Retinal pigment epithelial cell (primary cell): ENCODE data around the gene SLC35B4.

Experiments
- DNase-seq: peaks from one replicate; pipeline ENCODE4 v3.0.0-alpha.2; 2010; ENCODE audit warnings: low read depth
- H3K4me3 ChIP-seq: 2 replicates; pipeline ENCODE4 v1.5.1; 2011; ENCODE audit warnings: mild to moderate bottlenecking, low read length, control low read depth, moderate library complexity
- CTCF ChIP-seq: conservative IDR thresholded peaks from 2 replicates; pipeline ENCODE4 v1.5.1; 2011; ENCODE audit warnings: low read depth, low read length, control low read depth, inconsistent platforms

SLC35B4 gene

GRCh38 chr7:134254311-134254710 is 62.4 kb downstream of the SLC35B4 start:
- DNase-seq, result no peak
- TF ChIP-seq CTCF, result no peak
- H3K4me3 ChIP-seq, result no peak overlapping the region

DNA sequence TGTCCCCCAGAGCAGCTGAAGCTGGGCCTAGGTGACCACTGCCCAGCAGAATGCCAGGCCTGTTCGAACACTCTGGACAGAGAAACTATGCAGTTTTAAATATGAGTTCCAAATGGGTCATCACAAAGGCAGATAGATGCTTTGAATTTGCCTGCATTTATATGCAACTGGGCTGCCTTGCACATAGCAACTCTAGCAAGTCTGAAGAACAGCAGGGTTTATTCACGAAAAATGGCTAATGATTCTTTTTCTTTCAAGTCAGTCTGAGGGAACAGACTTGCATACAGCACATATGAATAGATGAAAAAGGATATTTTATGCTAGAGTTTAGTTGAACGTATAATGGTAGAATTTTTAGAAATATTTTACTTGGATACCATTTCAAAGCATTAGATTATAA is 68.5 kb downstream of the SLC35B4 start:
- DNase-seq, result no peak
- H3K4me3 ChIP-seq, result no peak overlapping the region
- TF ChIP-seq CTCF, result no peak

DNA sequence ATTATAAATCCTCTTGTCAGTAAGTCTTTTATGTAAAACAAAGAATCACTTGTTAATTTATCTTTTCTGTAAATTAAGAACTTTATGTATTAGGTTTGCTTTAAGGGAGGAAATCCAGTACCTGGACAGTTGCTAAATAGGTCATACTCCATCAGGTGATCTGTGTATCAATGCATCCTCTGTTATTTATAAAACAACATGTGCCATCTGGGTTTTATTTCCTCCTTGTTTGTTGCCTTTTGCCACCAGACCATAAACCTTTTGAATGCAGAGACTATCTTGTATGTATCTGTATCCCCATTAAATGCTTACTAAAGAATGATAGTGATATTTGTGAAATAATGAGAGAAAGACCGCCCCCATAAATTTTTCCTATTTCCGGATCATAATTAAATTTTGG is 70.0 kb downstream of the SLC35B4 start:
- no peak for DNase-seq
- no peak for TF ChIP-seq CTCF
- H3K4me3 ChIP-seq, result no peak overlapping the region

DNA sequence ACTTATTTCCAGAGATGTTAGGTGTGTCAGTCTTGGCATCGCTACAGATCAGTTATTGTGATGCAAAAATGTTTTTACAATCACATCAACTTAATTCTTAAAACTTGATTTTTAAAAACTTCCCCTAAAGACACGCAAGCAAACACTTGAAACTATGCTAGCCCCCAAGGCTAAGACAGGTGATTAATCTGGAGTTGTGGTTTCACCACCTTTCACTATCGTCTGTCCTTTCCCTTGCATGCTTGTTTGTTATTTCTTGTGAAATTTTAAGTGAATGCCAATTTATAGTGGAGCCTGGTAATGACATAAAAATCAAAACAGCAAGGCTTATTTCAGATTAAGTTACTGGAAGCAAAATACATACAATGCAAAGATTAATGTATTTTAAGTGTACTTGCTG is 70.4 kb downstream of the SLC35B4 start:
- no peak for DNase-seq
- TF ChIP-seq CTCF, result no peak

DNA sequence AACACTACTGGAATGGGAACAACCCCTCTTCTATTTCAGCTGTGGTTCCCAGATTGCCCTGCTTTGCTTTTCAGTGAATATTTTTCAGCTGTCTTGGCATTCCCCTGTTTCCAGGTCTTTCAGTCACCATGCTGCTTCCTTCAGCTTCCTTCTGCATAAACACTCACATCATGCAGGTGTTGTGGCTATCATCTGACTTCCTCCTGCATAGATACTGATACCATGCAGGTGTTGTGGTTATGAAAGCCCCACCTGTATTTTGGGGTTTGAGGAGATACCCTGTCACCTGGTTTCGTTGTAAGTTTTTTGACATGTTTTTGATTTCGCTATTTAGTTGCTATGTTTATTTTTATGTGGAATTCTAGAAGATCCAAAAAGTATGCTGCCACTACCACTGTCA is 71.5 kb downstream of the SLC35B4 start:
- no peak overlapping the region for H3K4me3 ChIP-seq
- DNase-seq, result no peak

More for the DNA sequence above, 70.4 kb downstream of the SLC35B4 start:
- no peak overlapping the region for H3K4me3 ChIP-seq

More for the DNA sequence above, 71.5 kb downstream of the SLC35B4 start:
- no peak for TF ChIP-seq CTCF
